ENCODE results near the gene CRYGD.

- no peak for TF ChIP-seq CTCF (IDR thresholded peaks at IDR 0.05; ENCODE audit: poor library complexity)
- TF ChIP-seq EZH2phosphoT487 (IDR thresholded peaks at IDR 0.05; ENCODE audit: low read depth, severe bottlenecking, unreplicated experiment): no peak
Observed at GRCh38 chr2:208146006-208146405, 21.7 kb upstream of the CRYGD start, which contains the start of gene CRYGB.
